ENCODE measurements around the gene ZNF780A.

Gene ZNF780A

DNA sequence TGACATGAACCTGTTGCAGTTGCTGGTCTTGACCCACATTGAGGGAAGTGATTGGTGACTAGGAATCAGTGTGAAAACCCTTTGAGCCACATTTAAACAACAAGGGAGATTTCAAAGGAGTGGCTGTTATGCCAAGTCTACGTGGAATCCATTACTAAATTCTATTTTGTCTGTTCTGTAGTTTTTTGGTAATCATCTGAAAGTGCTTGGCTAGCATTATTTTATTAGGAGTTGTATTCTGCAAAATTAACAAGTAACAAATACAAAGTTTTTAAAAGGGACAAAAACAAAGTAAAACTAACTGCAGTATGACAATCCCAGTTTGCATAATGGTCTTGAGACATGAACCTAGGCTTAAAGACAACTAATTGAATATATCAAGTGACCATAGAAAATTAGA, 14.0 kb upstream of the ZNF780A start:
- no peak overlapping the region for H3K27ac Mint-ChIP-seq
- no peak overlapping the region for H3K4me3 Mint-ChIP-seq
- peaks cover 9% of the 10 kb centered on the region for H3K9me3 Mint-ChIP-seq

DNA sequence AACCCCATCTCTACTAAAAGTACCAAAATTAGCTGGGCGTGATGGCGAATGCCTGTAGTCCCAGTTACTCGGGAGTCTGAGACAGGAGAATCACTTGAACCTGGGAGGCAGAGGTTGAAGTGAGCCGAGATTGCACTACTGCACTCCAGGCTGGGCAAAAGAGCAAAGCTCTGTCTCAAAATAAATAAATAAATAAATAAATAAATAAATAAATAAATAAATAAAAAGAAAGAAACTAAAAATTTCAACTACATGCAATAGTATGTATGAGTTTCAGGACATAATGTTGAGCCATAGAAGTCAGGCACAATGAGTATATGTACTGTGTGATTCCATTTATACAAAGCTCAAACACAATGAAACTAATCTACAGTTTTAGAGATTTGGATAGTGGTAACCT, 12.9 kb upstream of the ZNF780A start:
- intact Hi-C loops (cut with micrococcal nuclease) = no loop called here
- peaks cover 9% of the 10 kb centered on the region for H3K9me3 Mint-ChIP-seq
- H3K4me3 Mint-ChIP-seq = no peak overlapping the region
- H3K36me3 Mint-ChIP-seq (ENCODE audit: low read depth) = no peaks in the 10 kb centered on the region
- H3K4me1 Mint-ChIP-seq (ENCODE audit: low read depth) = no peaks in the 10 kb centered on the region
- H3K27ac Mint-ChIP-seq = no peak overlapping the region
- peaks cover 14% of the 10 kb centered on the region for H3K27me3 Mint-ChIP-seq

More for the DNA sequence above, 14.0 kb upstream of the ZNF780A start:
- intact Hi-C loops (cut with micrococcal nuclease) = no loop called here
- H3K36me3 Mint-ChIP-seq (ENCODE audit: low read depth) = no peaks in the 10 kb centered on the region
- H3K27me3 Mint-ChIP-seq = peaks cover 14% of the 10 kb centered on the region
- no peaks in the 10 kb centered on the region for H3K4me1 Mint-ChIP-seq (ENCODE audit: low read depth)

- H3K36me3 Mint-ChIP-seq (ENCODE audit: low read depth) = no peaks in the 10 kb centered on the region
- no peak overlapping the region for H3K4me3 Mint-ChIP-seq
- H3K27ac Mint-ChIP-seq = no peak overlapping the region
- H3K9me3 Mint-ChIP-seq = peaks cover 9% of the 10 kb centered on the region
- peaks cover 21% of the 10 kb centered on the region for H3K27me3 Mint-ChIP-seq
- intact Hi-C loops (cut with micrococcal nuclease) = no loop called here
- no peaks in the 10 kb centered on the region for H3K4me1 Mint-ChIP-seq (ENCODE audit: low read depth)
Measured at GRCh38 chr19:40101813-40102212, 11.1 kb upstream of the ZNF780A start.

DNA sequence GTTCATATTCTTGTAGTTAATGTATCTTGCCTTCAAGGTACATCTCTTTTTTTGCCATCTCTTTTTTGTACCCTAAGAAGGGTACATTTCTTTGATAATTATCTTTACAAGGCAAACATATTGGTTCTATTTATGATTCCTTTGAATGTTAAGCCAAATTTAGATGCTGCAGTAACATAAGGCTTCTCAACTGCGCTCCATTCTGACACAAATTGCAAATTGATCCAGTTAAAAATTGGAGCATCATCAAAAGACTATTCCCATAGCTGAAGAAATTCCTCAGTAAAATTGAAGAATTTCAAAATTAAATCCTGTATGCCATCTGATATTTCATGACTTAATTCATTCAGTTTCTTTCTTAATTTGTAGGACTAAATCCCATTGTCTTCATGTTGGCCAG, 2.7 kb upstream of the ZNF780A start:
- peaks cover 9% of the 10 kb centered on the region for H3K9me3 Mint-ChIP-seq
- H3K27ac Mint-ChIP-seq = no peak overlapping the region
- intact Hi-C loops (cut with micrococcal nuclease) = no loop called here
- no peak overlapping the region for H3K4me3 Mint-ChIP-seq
- H3K36me3 Mint-ChIP-seq (ENCODE audit: low read depth) = peaks cover 24% of the 10 kb centered on the region
- H3K4me1 Mint-ChIP-seq (ENCODE audit: low read depth) = peaks cover 25% of the 10 kb centered on the region
- H3K27me3 Mint-ChIP-seq = peaks cover 24% of the 10 kb centered on the region

DNA sequence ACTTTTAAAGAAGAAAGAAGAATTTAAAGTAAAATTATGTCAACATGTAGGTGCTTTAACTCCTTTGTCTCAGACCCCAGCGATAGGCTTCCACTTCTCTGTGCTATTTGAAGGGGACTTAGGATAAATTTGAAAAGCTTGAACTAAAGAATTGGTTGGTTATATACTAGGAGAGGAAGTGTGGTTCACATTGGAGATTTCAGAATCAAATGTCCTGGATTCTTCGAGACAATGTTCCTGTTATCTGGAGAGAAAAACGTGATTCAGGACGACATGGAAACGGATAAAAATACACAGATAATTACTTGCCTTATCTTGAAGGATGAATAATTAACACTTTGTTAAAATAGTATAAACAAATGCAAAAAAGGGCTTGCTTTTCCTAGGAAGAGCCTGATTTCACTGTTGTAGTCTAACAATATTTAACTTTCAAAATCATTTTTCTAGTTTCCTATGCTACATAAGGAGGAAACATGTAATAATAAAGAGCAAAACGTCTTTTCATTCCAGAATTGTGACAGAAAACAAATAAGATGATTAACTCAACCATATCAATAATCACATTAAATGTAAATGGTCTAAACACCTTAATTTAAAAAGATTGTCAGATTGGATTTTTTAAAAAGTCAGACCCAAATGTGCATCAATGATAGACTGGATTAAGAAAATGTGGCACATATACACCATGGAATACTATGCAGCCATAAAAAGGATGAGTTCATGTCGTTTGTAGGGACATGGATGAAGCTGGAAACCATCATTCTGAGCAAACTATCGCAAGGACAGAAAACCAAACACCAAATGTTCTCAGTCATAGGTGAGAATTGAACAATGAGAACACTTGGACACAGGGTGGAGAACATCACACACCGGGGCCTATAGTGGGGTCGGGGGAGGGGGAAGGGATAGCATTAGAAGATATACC, 724 bp upstream of the ZNF780A start:
- H3K4me3 Mint-ChIP-seq = peak overlapping the region; percentile 99
- intact Hi-C loops (cut with micrococcal nuclease) = no loop called here
- peaks cover 14% of the 10 kb centered on the region for H3K9me3 Mint-ChIP-seq
- H3K4me1 Mint-ChIP-seq (ENCODE audit: low read depth) = peaks cover 41% of the 10 kb centered on the region
- peak overlapping the region; percentile 95 for H3K27ac Mint-ChIP-seq
- peaks cover 36% of the 10 kb centered on the region for H3K36me3 Mint-ChIP-seq (ENCODE audit: low read depth)
- H3K27me3 Mint-ChIP-seq = peaks cover 16% of the 10 kb centered on the region

- Mint-ChIP-seq H3K4me3 (peak overlapping the region; percentile 99), H3K9me3 (peaks cover 14% of the 10 kb centered on the region), H3K4me1 (ENCODE audit: low read depth) (peaks cover 47% of the 10 kb centered on the region), H3K27me3 (peaks cover 7% of the 10 kb centered on the region), H3K27ac (no peak overlapping the region), H3K36me3 (ENCODE audit: low read depth) (peaks cover 42% of the 10 kb centered on the region)
- intact Hi-C loops (cut with micrococcal nuclease) = loop anchor here (10.0 kb wide), 1 partner anchor 115 kb away; the partner anchor contains the start of gene PSMC4
Measured at GRCh38 chr19:40089462-40089861, 1.3 kb downstream of the ZNF780A start.

- Mint-ChIP-seq H3K9me3 (peaks cover 14% of the 10 kb centered on the region), H3K36me3 (ENCODE audit: low read depth) (peaks cover 52% of the 10 kb centered on the region), H3K4me3 (no peak overlapping the region), H3K4me1 (ENCODE audit: low read depth) (peaks cover 53% of the 10 kb centered on the region), H3K27ac (no peak overlapping the region), H3K27me3 (peaks cover 4% of the 10 kb centered on the region)
- intact Hi-C loops (cut with micrococcal nuclease) = loop anchor here (10.0 kb wide), 1 partner anchor 114 kb away; the partner anchor contains the start of gene PSMC4
Measured at GRCh38 chr19:40088299-40089047, 2.3 kb downstream of the ZNF780A start.

DNA sequence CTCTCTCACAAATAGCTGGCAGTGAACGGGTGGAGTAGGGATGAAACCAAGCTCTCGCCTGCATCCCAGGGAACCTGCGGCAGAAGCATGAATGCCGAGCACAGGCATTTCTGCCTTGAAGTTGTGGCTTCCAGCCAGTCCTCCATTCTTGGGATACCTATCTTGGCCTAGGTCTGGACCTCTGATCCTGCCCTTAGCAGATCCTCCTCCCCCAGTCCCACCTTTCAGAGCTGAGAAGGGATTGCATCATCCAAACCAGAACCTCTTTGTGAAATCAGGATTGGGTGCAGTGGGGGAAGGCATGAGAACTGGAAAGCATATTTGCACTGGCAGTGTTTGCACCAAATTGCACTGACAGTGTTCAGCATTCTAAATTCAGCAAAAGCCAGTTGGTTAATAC, 5.8 kb downstream of the ZNF780A start:
- H3K27ac Mint-ChIP-seq = no peak overlapping the region
- no peaks in the 10 kb centered on the region for H3K27me3 Mint-ChIP-seq
- peaks cover 23% of the 10 kb centered on the region for H3K9me3 Mint-ChIP-seq
- no peak overlapping the region for H3K4me3 Mint-ChIP-seq
- peaks cover 75% of the 10 kb centered on the region for H3K36me3 Mint-ChIP-seq (ENCODE audit: low read depth)
- intact Hi-C loops (cut with micrococcal nuclease) = loop anchor here (10.0 kb wide), 1 partner anchor 110 kb away; the partner anchor contains the start of gene PSMC4
- peaks cover 67% of the 10 kb centered on the region for H3K4me1 Mint-ChIP-seq (ENCODE audit: low read depth)

- Mint-ChIP-seq H3K4me3 (no peak overlapping the region), H3K4me1 (ENCODE audit: low read depth) (peaks cover 44% of the 10 kb centered on the region), H3K36me3 (ENCODE audit: low read depth) (peaks cover 85% of the 10 kb centered on the region), H3K27me3 (no peaks in the 10 kb centered on the region), H3K27ac (no peak overlapping the region), H3K9me3 (peaks cover 44% of the 10 kb centered on the region)
- intact Hi-C loops (cut with micrococcal nuclease) = loop anchor here (10.0 kb wide), 1 partner anchor 107 kb away; the partner anchor contains the start of gene PSMC4
Measured at GRCh38 chr19:40081411-40081810, 9.3 kb downstream of the ZNF780A start.

DNA sequence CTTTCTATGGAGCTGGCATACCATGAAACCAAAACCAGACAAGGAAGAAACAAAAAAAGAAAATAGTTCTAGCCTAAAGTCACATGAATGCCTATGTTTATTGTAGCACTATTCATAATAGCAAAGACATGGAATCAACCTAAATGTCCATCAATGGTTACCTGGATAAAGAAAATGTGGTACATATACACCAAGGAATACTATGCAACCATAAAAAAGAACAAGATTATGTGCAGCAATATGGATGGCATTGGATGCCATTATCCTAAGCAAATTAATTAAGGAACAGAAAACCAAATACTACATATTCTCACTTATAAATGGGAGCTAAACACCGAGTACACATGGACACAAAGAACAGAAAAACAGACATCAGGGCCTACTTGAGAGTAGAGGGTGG, 10.5 kb downstream of the ZNF780A start:
- Mint-ChIP-seq H3K36me3 (ENCODE audit: low read depth) (peaks cover 96% of the 10 kb centered on the region), H3K27ac (no peak overlapping the region), H3K9me3 (peaks cover 54% of the 10 kb centered on the region), H3K4me3 (no peak overlapping the region), H3K27me3 (no peaks in the 10 kb centered on the region), H3K4me1 (ENCODE audit: low read depth) (peaks cover 44% of the 10 kb centered on the region)
- intact Hi-C loops (cut with micrococcal nuclease) = loop anchor here (10.0 kb wide), 1 partner anchor 105 kb away; the partner anchor contains the start of gene PSMC4

- H3K9me3 Mint-ChIP-seq = peaks cover 73% of the 10 kb centered on the region
- H3K27ac Mint-ChIP-seq = no peak overlapping the region
- H3K4me1 Mint-ChIP-seq (ENCODE audit: low read depth) = peaks cover 33% of the 10 kb centered on the region
- intact Hi-C loops (cut with micrococcal nuclease) = no loop called here
- H3K36me3 Mint-ChIP-seq (ENCODE audit: low read depth) = peaks cover 98% of the 10 kb centered on the region
- no peaks in the 10 kb centered on the region for H3K27me3 Mint-ChIP-seq
- H3K4me3 Mint-ChIP-seq = no peak overlapping the region
Measured at GRCh38 chr19:40078377-40078776, 12.4 kb downstream of the ZNF780A start.

DNA sequence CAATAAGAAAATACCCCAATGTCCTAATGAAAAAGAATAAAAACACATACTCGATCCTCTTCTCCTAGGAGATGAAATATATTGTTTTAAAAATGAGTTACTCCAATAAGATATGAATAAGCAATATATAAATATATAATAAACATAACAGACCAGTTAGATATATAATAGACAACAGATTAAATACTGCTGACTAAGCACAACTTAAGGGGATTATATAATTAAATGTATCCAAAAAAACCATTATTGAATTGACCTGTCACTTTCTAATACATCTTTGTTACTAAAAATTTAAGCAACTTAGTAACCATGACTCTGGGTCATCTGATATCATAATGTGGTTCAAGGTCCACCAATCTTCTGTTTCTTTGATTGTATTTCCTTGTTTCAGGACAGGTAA, 20.7 kb downstream of the ZNF780A start:
- no peaks in the 10 kb centered on the region for H3K4me1 Mint-ChIP-seq (ENCODE audit: low read depth)
- H3K27me3 Mint-ChIP-seq = no peaks in the 10 kb centered on the region
- H3K36me3 Mint-ChIP-seq (ENCODE audit: low read depth) = peaks cover 48% of the 10 kb centered on the region
- peaks cover 55% of the 10 kb centered on the region for H3K9me3 Mint-ChIP-seq
- no peak overlapping the region for H3K4me3 Mint-ChIP-seq
- intact Hi-C loops (cut with micrococcal nuclease) = no loop called here
- no peak overlapping the region for H3K27ac Mint-ChIP-seq

- H3K4me1 Mint-ChIP-seq (ENCODE audit: low read depth) = peaks cover 15% of the 10 kb centered on the region
- H3K27ac Mint-ChIP-seq = no peak overlapping the region
- intact Hi-C loops (cut with micrococcal nuclease) = no loop called here
- no peak overlapping the region for H3K4me3 Mint-ChIP-seq
- peaks cover 44% of the 10 kb centered on the region for H3K9me3 Mint-ChIP-seq
- H3K36me3 Mint-ChIP-seq (ENCODE audit: low read depth) = peaks cover 9% of the 10 kb centered on the region
- peaks cover 13% of the 10 kb centered on the region for H3K27me3 Mint-ChIP-seq
Measured at GRCh38 chr19:40059624-40060023, 31.1 kb downstream of the ZNF780A start.

- peaks cover 12% of the 10 kb centered on the region for H3K27me3 Mint-ChIP-seq
- intact Hi-C loops (cut with micrococcal nuclease) = no loop called here
Measured at GRCh38 chr19:40057166-40057565, 33.6 kb downstream of the ZNF780A start.

More at GRCh38 chr19:40057166-40057565, 33.6 kb downstream of the ZNF780A start:
- no peak overlapping the region for H3K4me3 Mint-ChIP-seq
- no peak overlapping the region for H3K27ac Mint-ChIP-seq
- H3K9me3 Mint-ChIP-seq = peaks cover 40% of the 10 kb centered on the region
- H3K4me1 Mint-ChIP-seq (ENCODE audit: low read depth) = peaks cover 39% of the 10 kb centered on the region
- peaks cover 28% of the 10 kb centered on the region for H3K36me3 Mint-ChIP-seq (ENCODE audit: low read depth)
